ENCODE results near the gene MCMBP. TPM values are rescaled to one million over a fixed set of nuclear protein-coding genes. Genes with fewer than 3 reads are reported as not detected.
"Not testable (repeated sequence)": the region's sequence is repeated elsewhere in the genome, so short reads cannot be mapped to it uniquely, and the experiment has no call there.

Gene MCMBP
- total RNA-seq, 1 donor: 48.1 TPM

DNA sequence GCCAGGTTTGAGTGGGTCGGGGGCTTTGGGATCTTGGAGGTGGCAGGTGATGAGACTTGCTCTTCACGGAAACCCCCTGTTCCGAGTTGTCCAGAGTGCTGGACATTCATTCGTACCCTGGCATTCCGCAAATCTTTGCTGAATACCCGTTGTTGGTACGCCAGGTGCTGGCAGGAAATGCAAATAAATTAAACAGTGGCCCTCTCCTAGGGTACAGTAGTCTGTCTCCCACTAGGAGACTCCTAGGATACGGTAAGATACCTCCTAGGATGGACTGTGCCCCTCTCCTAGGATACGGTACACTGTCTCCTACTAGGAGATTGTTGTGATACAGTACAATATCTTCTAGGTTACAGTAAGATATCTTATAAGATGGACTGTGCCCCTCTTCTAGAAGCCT lies 20.4 kb upstream of the MCMBP start:
- Histone ChIP-seq H3K4me3 (ENCODE audit: insufficient read depth, low read length) (peak overlapping the region; percentile 92), H3K4me2 (ENCODE audit: insufficient read depth, low read length) (peak overlapping the region; percentile 99), H3K27me3 (ENCODE audit: insufficient read depth, low read length) (no peaks in the 10 kb centered on the region), H3K79me2 (ENCODE audit: insufficient read depth, low read length) (peaks cover 54% of the 10 kb centered on the region), H2AFZ (ENCODE audit: low read length) (peak overlapping the region; percentile 97), H3K36me3 (ENCODE audit: insufficient read depth, low read length) (no peaks in the 10 kb centered on the region), H3K4me1 (ENCODE audit: insufficient read depth, low read length) (peaks cover 33% of the 10 kb centered on the region), H3K9me3 (ENCODE audit: low read depth, low read length) (no peaks in the 10 kb centered on the region), H4K20me1 (ENCODE audit: insufficient read depth, low read length) (peaks cover 37% of the 10 kb centered on the region), H3K27ac (ENCODE audit: low read depth, low read length) (peak overlapping the region; percentile 89)
- TF ChIP-seq, protein P1, sequence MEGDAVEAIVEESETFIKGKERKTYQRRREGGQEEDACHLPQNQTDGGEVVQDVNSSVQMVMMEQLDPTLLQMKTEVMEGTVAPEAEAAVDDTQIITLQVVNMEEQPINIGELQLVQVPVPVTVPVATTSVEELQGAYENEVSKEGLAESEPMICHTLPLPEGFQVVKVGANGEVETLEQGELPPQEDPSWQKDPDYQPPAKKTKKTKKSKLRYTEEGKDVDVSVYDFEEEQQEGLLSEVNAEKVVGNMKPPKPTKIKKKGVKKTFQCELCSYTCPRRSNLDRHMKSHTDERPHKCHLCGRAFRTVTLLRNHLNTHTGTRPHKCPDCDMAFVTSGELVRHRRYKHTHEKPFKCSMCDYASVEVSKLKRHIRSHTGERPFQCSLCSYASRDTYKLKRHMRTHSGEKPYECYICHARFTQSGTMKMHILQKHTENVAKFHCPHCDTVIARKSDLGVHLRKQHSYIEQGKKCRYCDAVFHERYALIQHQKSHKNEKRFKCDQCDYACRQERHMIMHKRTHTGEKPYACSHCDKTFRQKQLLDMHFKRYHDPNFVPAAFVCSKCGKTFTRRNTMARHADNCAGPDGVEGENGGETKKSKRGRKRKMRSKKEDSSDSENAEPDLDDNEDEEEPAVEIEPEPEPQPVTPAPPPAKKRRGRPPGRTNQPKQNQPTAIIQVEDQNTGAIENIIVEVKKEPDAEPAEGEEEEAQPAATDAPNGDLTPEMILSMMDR (IDR thresholded peaks at IDR 0.05; ENCODE audit: extremely low read depth, low read depth, low read length): no peak
- no peak for DNase-seq (ENCODE audit: insufficient read length, low spot score, missing footprints)

DNA sequence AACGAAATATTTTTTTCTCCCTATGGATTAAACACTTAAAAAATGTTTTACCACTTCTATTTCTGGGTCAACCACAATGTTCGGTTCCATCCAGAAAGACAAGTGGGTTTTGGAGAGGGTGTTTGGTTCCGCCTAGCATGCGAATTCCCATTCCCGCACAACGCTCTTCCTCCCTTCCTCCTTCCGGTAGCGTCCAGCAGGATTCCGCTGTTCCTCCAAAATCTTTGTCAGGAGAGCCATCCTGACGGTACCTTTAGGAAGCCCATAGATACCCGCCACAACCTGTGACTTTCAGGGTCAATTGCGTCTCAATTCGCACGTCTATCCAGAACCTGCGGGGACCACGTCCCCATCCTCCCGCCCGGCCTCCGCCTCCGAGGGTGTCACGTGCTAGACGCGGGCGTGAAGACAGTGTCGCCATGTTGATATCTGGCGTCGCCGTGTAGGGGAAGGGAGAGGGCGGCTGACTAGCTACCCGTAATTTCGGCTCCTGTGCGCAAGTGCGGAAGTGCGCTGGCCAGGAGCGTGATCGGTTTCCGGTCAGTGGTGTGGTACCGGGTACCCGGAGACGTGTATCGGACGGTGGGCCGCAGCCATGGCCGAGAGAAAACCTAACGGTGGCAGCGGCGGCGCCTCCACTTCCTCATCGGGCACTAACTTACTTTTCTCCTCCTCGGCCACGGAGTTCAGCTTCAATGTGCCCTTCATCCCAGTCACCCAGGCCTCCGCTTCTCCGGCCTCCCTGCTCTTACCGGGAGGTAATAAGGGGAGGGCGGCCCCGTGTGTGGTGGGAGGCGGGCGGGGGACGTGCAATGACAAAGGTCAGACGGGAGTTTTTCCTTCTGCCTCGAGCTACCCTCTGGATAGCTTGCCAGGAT lies 19.8 kb upstream of the MCMBP start, which contains the start of gene SEC23IP:
TSS of gene SEC23IP (plus strand) at position 543 of the 878 bp plus-strand sequence. CDS start at position 596, 53 bp downstream.
- H3K79me2 ChIP-seq (ENCODE audit: insufficient read depth, low read length): peaks cover 50% of the 10 kb centered on the region
- no peaks in the 10 kb centered on the region for H3K36me3 ChIP-seq (ENCODE audit: insufficient read depth, low read length)
- H4K20me1 ChIP-seq (ENCODE audit: insufficient read depth, low read length): peaks cover 36% of the 10 kb centered on the region
- H2AFZ ChIP-seq (ENCODE audit: low read length): peak within 1 kb of the TSS; percentile 97
- peak within 1 kb of the TSS; percentile 89 for H3K27ac ChIP-seq (ENCODE audit: low read depth, low read length)
- H3K4me3 ChIP-seq (ENCODE audit: insufficient read depth, low read length): peak within 1 kb of the TSS; percentile 92
- TF ChIP-seq, protein P1 (IDR thresholded peaks at IDR 0.05; ENCODE audit: extremely low read depth, low read depth, low read length): no peak
- peak; percentile 94 for DNase-seq (ENCODE audit: insufficient read length, low spot score, missing footprints)
- no peaks in the 10 kb centered on the region for H3K9me3 ChIP-seq (ENCODE audit: low read depth, low read length)
- no peaks in the 10 kb centered on the region for H3K27me3 ChIP-seq (ENCODE audit: insufficient read depth, low read length)
- peak within 1 kb of the TSS; percentile 99 for H3K4me2 ChIP-seq (ENCODE audit: insufficient read depth, low read length)
- H3K4me1 ChIP-seq (ENCODE audit: insufficient read depth, low read length): peaks cover 33% of the 10 kb centered on the region

DNA sequence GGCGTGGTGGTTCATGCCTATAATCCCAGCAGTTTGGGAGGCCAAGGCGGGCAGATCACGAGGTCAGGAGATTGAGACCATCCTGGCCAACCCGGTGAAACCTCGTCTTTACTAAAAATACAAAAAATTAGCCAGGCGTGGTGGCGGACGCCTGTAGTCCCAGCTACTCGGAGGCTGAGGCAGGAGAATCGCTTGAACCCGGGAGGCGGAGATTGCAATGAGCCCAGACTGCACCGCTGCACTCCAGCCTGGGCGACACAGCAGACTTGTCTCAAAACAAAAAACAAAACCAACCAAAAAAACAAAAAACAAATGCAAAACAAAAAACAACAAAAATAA lies 19.2 kb upstream of the MCMBP start:
- H3K27me3 ChIP-seq (ENCODE audit: insufficient read depth, low read length); DNase-seq (ENCODE audit: insufficient read length, low spot score, missing footprints); H3K9me3 ChIP-seq (ENCODE audit: low read depth, low read length); H3K36me3 ChIP-seq (ENCODE audit: insufficient read depth, low read length): not testable (repeated sequence)
- peak overlapping the region; percentile 89 for H3K27ac ChIP-seq (ENCODE audit: low read depth, low read length)
- peaks cover 30% of the 10 kb centered on the region for H4K20me1 ChIP-seq (ENCODE audit: insufficient read depth, low read length)
- peak overlapping the region; percentile 97 for H2AFZ ChIP-seq (ENCODE audit: low read length)
- H3K79me2 ChIP-seq (ENCODE audit: insufficient read depth, low read length): peaks cover 44% of the 10 kb centered on the region
- peak overlapping the region; percentile 92 for H3K4me3 ChIP-seq (ENCODE audit: insufficient read depth, low read length)
- H3K4me2 ChIP-seq (ENCODE audit: insufficient read depth, low read length): peak overlapping the region; percentile 99
- H3K4me1 ChIP-seq (ENCODE audit: insufficient read depth, low read length): peaks cover 27% of the 10 kb centered on the region

DNA sequence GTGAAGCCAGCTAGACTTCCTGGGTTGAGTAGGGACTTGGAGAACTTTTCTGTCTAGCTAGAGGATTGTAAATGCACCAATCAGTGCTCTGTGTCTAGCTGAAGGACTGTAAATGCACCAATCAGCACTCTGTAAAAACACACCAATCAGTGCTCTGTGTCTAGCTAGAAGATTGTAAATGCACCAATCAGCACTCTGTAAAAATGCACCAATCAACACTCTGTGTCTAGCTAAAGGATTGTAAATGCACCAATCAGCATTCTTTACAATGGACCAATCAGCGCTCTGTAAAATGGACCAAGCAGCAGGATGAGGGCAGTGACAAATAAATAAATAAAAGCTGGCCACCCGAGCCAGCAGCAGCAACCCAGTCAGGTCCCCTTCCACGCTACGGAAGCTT lies 17.7 kb upstream of the MCMBP start:
- H3K4me1 ChIP-seq (ENCODE audit: insufficient read depth, low read length): peaks cover 12% of the 10 kb centered on the region
- H2AFZ ChIP-seq (ENCODE audit: low read length); H3K27me3 ChIP-seq (ENCODE audit: insufficient read depth, low read length); H3K36me3 ChIP-seq (ENCODE audit: insufficient read depth, low read length); DNase-seq (ENCODE audit: insufficient read length, low spot score, missing footprints); H3K9me3 ChIP-seq (ENCODE audit: low read depth, low read length); H3K27ac ChIP-seq (ENCODE audit: low read depth, low read length); H3K4me3 ChIP-seq (ENCODE audit: insufficient read depth, low read length); H3K4me2 ChIP-seq (ENCODE audit: insufficient read depth, low read length): not testable (repeated sequence)
- H3K79me2 ChIP-seq (ENCODE audit: insufficient read depth, low read length): peaks cover 34% of the 10 kb centered on the region
- peaks cover 15% of the 10 kb centered on the region for H4K20me1 ChIP-seq (ENCODE audit: insufficient read depth, low read length)

DNA sequence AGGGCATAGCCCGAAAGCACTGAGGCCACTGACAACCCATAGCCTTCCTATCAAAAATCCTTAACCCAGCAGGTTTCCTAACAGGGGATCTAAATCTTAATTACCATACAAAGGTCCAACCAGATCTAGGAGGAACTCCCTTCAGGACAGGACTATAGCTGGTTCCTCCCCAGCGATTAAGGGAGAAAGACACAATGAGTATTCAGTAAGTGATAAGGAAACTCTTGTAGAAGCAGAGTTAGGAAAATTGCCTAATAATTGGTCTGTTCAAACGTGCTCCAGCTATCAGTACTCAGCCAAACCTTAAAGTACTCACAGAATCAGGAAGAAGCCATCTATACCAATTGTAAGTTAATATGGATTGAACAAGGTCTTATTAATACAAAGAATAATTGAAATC lies 16.6 kb upstream of the MCMBP start:
- not testable (repeated sequence) for H3K4me2 ChIP-seq (ENCODE audit: insufficient read depth, low read length); H3K9me3 ChIP-seq (ENCODE audit: low read depth, low read length); H2AFZ ChIP-seq (ENCODE audit: low read length); DNase-seq (ENCODE audit: insufficient read length, low spot score, missing footprints); H3K27ac ChIP-seq (ENCODE audit: low read depth, low read length); H3K4me1 ChIP-seq (ENCODE audit: insufficient read depth, low read length); H3K36me3 ChIP-seq (ENCODE audit: insufficient read depth, low read length); H4K20me1 ChIP-seq (ENCODE audit: insufficient read depth, low read length); H3K27me3 ChIP-seq (ENCODE audit: insufficient read depth, low read length); H3K4me3 ChIP-seq (ENCODE audit: insufficient read depth, low read length)
- H3K79me2 ChIP-seq (ENCODE audit: insufficient read depth, low read length): peaks cover 23% of the 10 kb centered on the region

DNA sequence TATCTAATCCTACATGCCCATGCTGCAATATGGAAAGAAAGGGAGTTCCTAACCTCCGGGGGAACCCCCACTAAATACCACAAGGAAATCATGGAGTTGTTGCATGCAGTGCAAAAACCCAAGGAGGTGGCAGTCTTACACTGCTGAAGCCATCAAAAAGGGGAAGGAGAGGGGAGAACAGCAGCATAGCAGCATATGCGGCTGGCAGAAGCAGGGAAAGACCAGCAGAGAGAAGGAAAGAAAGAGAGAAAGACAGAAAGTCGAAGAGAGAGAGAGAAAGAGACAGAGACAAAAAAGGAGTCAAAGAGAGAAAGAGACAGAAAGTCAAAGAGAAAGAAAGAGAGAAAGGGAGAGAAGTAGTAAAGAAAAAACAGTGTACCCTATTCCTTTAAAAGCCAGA lies 16.1 kb upstream of the MCMBP start:
- not testable (repeated sequence) for H3K4me3 ChIP-seq (ENCODE audit: insufficient read depth, low read length); H3K9me3 ChIP-seq (ENCODE audit: low read depth, low read length)

DNA sequence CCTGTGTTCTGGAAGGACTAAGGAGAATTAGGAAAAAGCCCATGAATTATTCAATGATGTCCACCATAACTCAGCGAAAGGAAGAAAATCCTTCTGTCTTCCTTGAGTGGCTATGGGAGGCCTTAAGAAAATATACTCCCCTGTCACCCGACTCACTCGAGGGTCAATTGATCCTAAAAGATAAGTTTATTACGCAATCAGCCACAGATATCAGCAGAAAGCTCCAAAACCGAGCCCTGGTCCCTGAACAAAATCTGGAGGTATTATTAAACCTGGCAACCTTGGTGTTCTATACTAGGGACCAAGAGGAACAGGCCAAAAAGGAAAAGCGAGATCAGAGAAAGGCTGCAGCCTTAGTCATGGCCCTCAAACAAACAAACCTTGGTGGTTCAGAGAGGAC lies 13.4 kb upstream of the MCMBP start:
- not testable (repeated sequence) for H3K79me2 ChIP-seq (ENCODE audit: insufficient read depth, low read length); DNase-seq (ENCODE audit: insufficient read length, low spot score, missing footprints); H3K4me3 ChIP-seq (ENCODE audit: insufficient read depth, low read length); H3K36me3 ChIP-seq (ENCODE audit: insufficient read depth, low read length); H3K4me1 ChIP-seq (ENCODE audit: insufficient read depth, low read length); H2AFZ ChIP-seq (ENCODE audit: low read length); H3K9me3 ChIP-seq (ENCODE audit: low read depth, low read length); H4K20me1 ChIP-seq (ENCODE audit: insufficient read depth, low read length); H3K27me3 ChIP-seq (ENCODE audit: insufficient read depth, low read length); H3K27ac ChIP-seq (ENCODE audit: low read depth, low read length); H3K4me2 ChIP-seq (ENCODE audit: insufficient read depth, low read length)

More for the DNA sequence above, 16.1 kb upstream of the MCMBP start:
- H4K20me1 ChIP-seq (ENCODE audit: insufficient read depth, low read length); H3K36me3 ChIP-seq (ENCODE audit: insufficient read depth, low read length); H3K27ac ChIP-seq (ENCODE audit: low read depth, low read length); H3K4me1 ChIP-seq (ENCODE audit: insufficient read depth, low read length); DNase-seq (ENCODE audit: insufficient read length, low spot score, missing footprints); H2AFZ ChIP-seq (ENCODE audit: low read length); H3K27me3 ChIP-seq (ENCODE audit: insufficient read depth, low read length); H3K4me2 ChIP-seq (ENCODE audit: insufficient read depth, low read length): not testable (repeated sequence)
- H3K79me2 ChIP-seq (ENCODE audit: insufficient read depth, low read length): peaks cover 18% of the 10 kb centered on the region

Measured in osteoblast (primary cell).